NCI-H2107 treated with DMSO at 0.1 percent for 48 hours (cell line): ENCODE results near the gene IL1R2.

Experiments used
- DNase-seq: peaks from one replicate; lab custom pipeline; 2025; ENCODE audit not compliant: unreplicated experiment; lab: John Stamatoyannopoulos, UW

IL1R2 gene

GRCh38 chr2:102018823-102019445 is 27.2 kb downstream of the IL1R2 start:
- DNase-seq: no peak

GRCh38 chr2:102020596-102021170 is 28.9 kb downstream of the IL1R2 start:
- peak; percentile 1 for DNase-seq

GRCh38 chr2:102021779-102022178 is 30.0 kb downstream of the IL1R2 start:
- DNase-seq: no peak

GRCh38 chr2:102022884-102023539 is 31.3 kb downstream of the IL1R2 start:
- no peak for DNase-seq

- no peak for DNase-seq
These were observed 32.6 kb downstream of the IL1R2 start for GRCh38 chr2:102024410-102024809.

- DNase-seq: no peak
These were observed 33.3 kb downstream of the IL1R2 start for GRCh38 chr2:102025016-102025501.

- DNase-seq: no peak
These were observed 34.0 kb downstream of the IL1R2 start for GRCh38 chr2:102025583-102026267.

- DNase-seq: no peak
These were observed 35.5 kb downstream of the IL1R2 start for GRCh38 chr2:102027036-102027980.

- DNase-seq: no peak
These were observed 36.7 kb downstream of the IL1R2 start for GRCh38 chr2:102028470-102028869.

GRCh38 chr2:102029405-102029804 is 37.6 kb downstream of the IL1R2 start:
- DNase-seq: no peak

GRCh38 chr2:102029952-102030351 is 38.2 kb downstream of the IL1R2 start:
- no peak for DNase-seq

GRCh38 chr2:102030502-102030854 is 38.7 kb downstream of the IL1R2 start:
- no peak for DNase-seq

- no peak for DNase-seq
These were observed 39.2 kb downstream of the IL1R2 start for GRCh38 chr2:102030855-102031527.

GRCh38 chr2:102032368-102033030 is 40.7 kb downstream of the IL1R2 start:
- DNase-seq: no peak

GRCh38 chr2:102033031-102033749 is 41.4 kb downstream of the IL1R2 start:
- no peak for DNase-seq

- no peak for DNase-seq
These were observed 42.3 kb downstream of the IL1R2 start for GRCh38 chr2:102033750-102034682.

GRCh38 chr2:102034683-102035548 is 43.2 kb downstream of the IL1R2 start:
- no peak for DNase-seq
